ENCODE measurements around the gene SPINK5.

Gene SPINK5

GRCh38 chr5:148070621-148071020, 6.8 kb downstream of the SPINK5 start:
- H2BK120ac ChIP-seq (ENCODE audit: low read depth, low read length) = no peak overlapping the region
- H3K4me2 ChIP-seq (ENCODE audit: insufficient read depth, low read length, poor library complexity, severe bottlenecking) = no peak overlapping the region
- H3K4ac ChIP-seq (ENCODE audit: low read length) = no peak overlapping the region
- H4K91ac ChIP-seq (ENCODE audit: low read depth, low read length, poor library complexity) = no peak overlapping the region
- H3K18ac ChIP-seq (ENCODE audit: low read length) = no peak overlapping the region
- H3K4me3 ChIP-seq (ENCODE audit: low read length in 2 of 2) = no peak overlapping the region
- no peak for DNase-seq (ENCODE audit: low spot score)
- no peak overlapping the region for H4K8ac ChIP-seq (ENCODE audit: low read depth, low read length)
- no peaks in the 10 kb centered on the region for H3K9me3 ChIP-seq (replicated peaks in 1 of 2; ENCODE audit: control insufficient read depth in 2 of 2, insufficient read depth in 1 of 2, low read depth in 1 of 2, low read length in 2 of 2)
- no peak overlapping the region for H3K23ac ChIP-seq (ENCODE audit: low read depth, low read length, poor library complexity)
- no peak overlapping the region for H2AK5ac ChIP-seq (ENCODE audit: low read depth, low read length)
- no CpG with 5 or more reads among the region's 1 CpG for WGBS, 2 donors (ENCODE audit: extremely low coverage in 2 of 2, insufficient read length in 2 of 2, insufficient replicate concordance in 1 of 2)
- peaks cover 2 to 3% of the 10 kb centered on the region in 2 donors for H3K4me1 ChIP-seq (ENCODE audit: control insufficient read depth in 2 of 2, insufficient read depth in 1 of 2, low read depth in 1 of 2, low read length in 2 of 2)
- H2BK12ac ChIP-seq (ENCODE audit: low read length) = no peak overlapping the region
- H2BK15ac ChIP-seq (ENCODE audit: low read length) = no peak overlapping the region
- H3K14ac ChIP-seq (ENCODE audit: low read length) = no peak overlapping the region
- H3K27me3 ChIP-seq (ENCODE audit: control insufficient read depth in 3 of 3, insufficient read depth in 3 of 3, low read depth in 1 of 3, low read length in 3 of 3) = no peaks in the 10 kb centered on the region
- H2AFZ ChIP-seq (ENCODE audit: low read length) = no peak overlapping the region
- H3K27ac ChIP-seq (replicated peaks; ENCODE audit: low read length) = no peak overlapping the region
- H2BK5ac ChIP-seq (ENCODE audit: low read length) = no peak overlapping the region
- no peaks in the 10 kb centered on the region for H3K36me3 ChIP-seq (replicated peaks in 1 of 2; ENCODE audit: control insufficient read depth in 2 of 2, insufficient read depth in 2 of 2, low read length in 2 of 2)
- no peaks in the 10 kb centered on the region for H3K79me1 ChIP-seq (ENCODE audit: low read depth, low read length)
- no peak overlapping the region for H3K9ac ChIP-seq (ENCODE audit: low read depth, low read length, poor library complexity)

GRCh38 chr5:148072207-148072606, 8.4 kb downstream of the SPINK5 start:
- Histone ChIP-seq H3K4me1 (ENCODE audit: control insufficient read depth in 2 of 2, insufficient read depth in 1 of 2, low read depth in 1 of 2, low read length in 2 of 2) (no peaks in the 10 kb centered on the region), H3K36me3 (replicated peaks in 1 of 2; ENCODE audit: control insufficient read depth in 2 of 2, insufficient read depth in 2 of 2, low read length in 2 of 2) (no peaks in the 10 kb centered on the region), H3K4ac (ENCODE audit: low read length) (no peak overlapping the region), H2BK5ac (ENCODE audit: low read length) (no peak overlapping the region), H2BK120ac (ENCODE audit: low read depth, low read length) (no peak overlapping the region), H2BK15ac (ENCODE audit: low read length) (no peak overlapping the region), H3K4me2 (ENCODE audit: insufficient read depth, low read length, poor library complexity, severe bottlenecking) (no peak overlapping the region), H3K79me1 (ENCODE audit: low read depth, low read length) (no peaks in the 10 kb centered on the region), H3K9me3 (replicated peaks in 1 of 2; ENCODE audit: control insufficient read depth in 2 of 2, insufficient read depth in 1 of 2, low read depth in 1 of 2, low read length in 2 of 2) (peaks cover 0 to 2% of the 10 kb centered on the region in 2 donors), H3K18ac (ENCODE audit: low read length) (no peak overlapping the region), H3K9ac (ENCODE audit: low read depth, low read length, poor library complexity) (no peak overlapping the region), H3K14ac (ENCODE audit: low read length) (no peak overlapping the region), H3K27me3 (ENCODE audit: control insufficient read depth in 3 of 3, insufficient read depth in 3 of 3, low read depth in 1 of 3, low read length in 3 of 3) (no peaks in the 10 kb centered on the region), H3K27ac (replicated peaks; ENCODE audit: low read length) (no peak overlapping the region), H3K23ac (ENCODE audit: low read depth, low read length, poor library complexity) (no peak overlapping the region), H2AFZ (ENCODE audit: low read length) (no peak overlapping the region), H2BK12ac (ENCODE audit: low read length) (no peak overlapping the region), H4K91ac (ENCODE audit: low read depth, low read length, poor library complexity) (no peak overlapping the region), H3K4me3 (ENCODE audit: low read length in 2 of 2) (no peak overlapping the region), H2AK5ac (ENCODE audit: low read depth, low read length) (no peak overlapping the region), H4K8ac (ENCODE audit: low read depth, low read length) (no peak overlapping the region)
- no CpG with 5 or more reads among the region's 2 CpGs for WGBS, 2 donors (ENCODE audit: extremely low coverage in 2 of 2, insufficient read length in 2 of 2, insufficient replicate concordance in 1 of 2)
- no peak for DNase-seq (ENCODE audit: low spot score)

GRCh38 chr5:148075529-148075928, 11.7 kb downstream of the SPINK5 start:
- H4K91ac ChIP-seq (ENCODE audit: low read depth, low read length, poor library complexity) = no peak overlapping the region
- no peak overlapping the region for H2AK5ac ChIP-seq (ENCODE audit: low read depth, low read length)
- H3K23ac ChIP-seq (ENCODE audit: low read depth, low read length, poor library complexity) = no peak overlapping the region
- no peak for DNase-seq (ENCODE audit: low spot score)
- H3K9ac ChIP-seq (ENCODE audit: low read depth, low read length, poor library complexity) = no peak overlapping the region
- no peaks in the 10 kb centered on the region for H3K27me3 ChIP-seq (ENCODE audit: control insufficient read depth in 3 of 3, insufficient read depth in 3 of 3, low read depth in 1 of 3, low read length in 3 of 3)
- H3K4me3 ChIP-seq (ENCODE audit: low read length in 2 of 2) = no peak overlapping the region
- no peak overlapping the region for H4K8ac ChIP-seq (ENCODE audit: low read depth, low read length)
- no peak overlapping the region for H3K4me2 ChIP-seq (ENCODE audit: insufficient read depth, low read length, poor library complexity, severe bottlenecking)
- H3K18ac ChIP-seq (ENCODE audit: low read length) = no peak overlapping the region
- no peaks in the 10 kb centered on the region for H3K36me3 ChIP-seq (replicated peaks in 1 of 2; ENCODE audit: control insufficient read depth in 2 of 2, insufficient read depth in 2 of 2, low read length in 2 of 2)
- no peaks in the 10 kb centered on the region for H3K4me1 ChIP-seq (ENCODE audit: control insufficient read depth in 2 of 2, insufficient read depth in 1 of 2, low read depth in 1 of 2, low read length in 2 of 2)
- H2BK15ac ChIP-seq (ENCODE audit: low read length) = no peak overlapping the region
- H3K14ac ChIP-seq (ENCODE audit: low read length) = no peak overlapping the region
- H3K4ac ChIP-seq (ENCODE audit: low read length) = no peak overlapping the region
- H2BK120ac ChIP-seq (ENCODE audit: low read depth, low read length) = no peak overlapping the region
- H2BK5ac ChIP-seq (ENCODE audit: low read length) = no peak overlapping the region
- no peaks in the 10 kb centered on the region for H3K79me1 ChIP-seq (ENCODE audit: low read depth, low read length)
- no CpG with 5 or more reads among the region's 2 CpGs for WGBS, 2 donors (ENCODE audit: extremely low coverage in 2 of 2, insufficient read length in 2 of 2, insufficient replicate concordance in 1 of 2)
- peaks cover 0 to 2% of the 10 kb centered on the region in 2 donors for H3K9me3 ChIP-seq (replicated peaks in 1 of 2; ENCODE audit: control insufficient read depth in 2 of 2, insufficient read depth in 1 of 2, low read depth in 1 of 2, low read length in 2 of 2)
- no peak overlapping the region for H3K27ac ChIP-seq (replicated peaks; ENCODE audit: low read length)
- H2AFZ ChIP-seq (ENCODE audit: low read length) = no peak overlapping the region
- no peak overlapping the region for H2BK12ac ChIP-seq (ENCODE audit: low read length)

DNA sequence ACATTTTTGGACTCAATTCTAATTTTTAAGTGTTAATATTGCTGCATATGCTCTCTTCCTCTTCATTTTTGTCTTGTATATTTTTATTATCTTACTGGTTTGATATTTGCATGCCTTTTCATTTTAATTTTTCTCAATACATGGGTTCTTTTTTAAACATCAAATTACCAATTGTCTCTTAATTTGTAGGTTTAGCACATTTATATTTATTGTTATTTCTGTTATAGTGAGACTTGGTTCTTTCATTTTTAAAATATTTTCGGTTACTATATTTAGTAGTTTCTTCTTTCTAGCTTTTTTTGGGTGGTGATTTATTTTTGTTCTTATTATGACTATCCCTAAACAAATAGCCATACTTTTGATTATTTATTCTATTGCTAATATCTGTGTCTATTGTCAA, 19.4 kb downstream of the SPINK5 start:
- Histone ChIP-seq H3K4me1 (ENCODE audit: control insufficient read depth in 2 of 2, insufficient read depth in 1 of 2, low read depth in 1 of 2, low read length in 2 of 2) (no peaks in the 10 kb centered on the region), H2BK5ac (ENCODE audit: low read length) (no peak overlapping the region), H3K79me1 (ENCODE audit: low read depth, low read length) (no peaks in the 10 kb centered on the region), H2BK120ac (ENCODE audit: low read depth, low read length) (no peak overlapping the region), H2AK5ac (ENCODE audit: low read depth, low read length) (no peak overlapping the region), H4K8ac (ENCODE audit: low read depth, low read length) (no peak overlapping the region), H3K4ac (ENCODE audit: low read length) (no peak overlapping the region), H4K91ac (ENCODE audit: low read depth, low read length, poor library complexity) (no peak overlapping the region), H3K36me3 (replicated peaks in 1 of 2; ENCODE audit: control insufficient read depth in 2 of 2, insufficient read depth in 2 of 2, low read length in 2 of 2) (no peaks in the 10 kb centered on the region), H3K4me3 (ENCODE audit: low read length in 2 of 2) (no peak overlapping the region), H2BK15ac (ENCODE audit: low read length) (no peak overlapping the region), H3K9me3 (replicated peaks in 1 of 2; ENCODE audit: control insufficient read depth in 2 of 2, insufficient read depth in 1 of 2, low read depth in 1 of 2, low read length in 2 of 2) (no peaks in the 10 kb centered on the region), H3K18ac (ENCODE audit: low read length) (no peak overlapping the region), H3K27ac (replicated peaks; ENCODE audit: low read length) (no peak overlapping the region), H2BK12ac (ENCODE audit: low read length) (no peak overlapping the region), H3K27me3 (ENCODE audit: control insufficient read depth in 3 of 3, insufficient read depth in 3 of 3, low read depth in 1 of 3, low read length in 3 of 3) (no peaks in the 10 kb centered on the region), H3K23ac (ENCODE audit: low read depth, low read length, poor library complexity) (no peak overlapping the region), H3K14ac (ENCODE audit: low read length) (no peak overlapping the region), H2AFZ (ENCODE audit: low read length) (no peak overlapping the region), H3K9ac (ENCODE audit: low read depth, low read length, poor library complexity) (no peak overlapping the region), H3K4me2 (ENCODE audit: insufficient read depth, low read length, poor library complexity, severe bottlenecking) (no peak overlapping the region)
- no peak for DNase-seq (ENCODE audit: low spot score)
- no CpG with 5 or more reads among the region's 1 CpG for WGBS, 2 donors (ENCODE audit: extremely low coverage in 2 of 2, insufficient read length in 2 of 2, insufficient replicate concordance in 1 of 2)
